Measurements from ENCODE around the gene FOXD4L5. TPM values are rescaled to one million over a fixed set of nuclear protein-coding genes. Genes with fewer than 3 reads are reported as not detected.
"Not testable (repeated sequence)": the region's sequence is repeated elsewhere in the genome, so short reads cannot be mapped to it uniquely, and the experiment has no call there.

The FOXD4L5 gene
- total RNA-seq = under 1 TPM in 2 of 4 donors, not detected in 2; 0.21 to 0.90 TPM

DNA sequence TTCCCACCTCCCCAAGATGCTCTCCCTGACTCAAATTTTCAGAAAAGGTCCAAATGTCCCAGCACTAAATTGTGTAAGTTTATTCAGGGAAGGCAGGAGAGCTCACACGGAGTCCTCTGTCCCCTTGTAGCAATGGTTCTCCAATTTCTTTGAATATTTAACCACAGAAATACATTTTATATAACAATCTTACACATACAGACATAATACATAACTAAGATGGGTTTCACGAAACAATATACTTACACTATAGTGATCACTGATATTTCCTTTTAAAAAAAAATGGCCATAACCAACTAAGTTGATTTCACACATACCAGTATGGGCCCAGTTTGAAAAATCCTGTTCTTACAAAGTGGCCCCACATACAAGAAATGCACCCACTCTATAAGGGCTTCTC is at the start of gene FOXD4L5:
TSS of gene FOXD4L5 (minus strand) at position 101 of the 400 bp plus-strand sequence. CDS start 832 bp downstream, outside the sequence.
- not testable (repeated sequence) for H3K27ac ChIP-seq; H3K9me3 ChIP-seq; H3K4me3 ChIP-seq; H3K4me1 ChIP-seq; H3K36me3 ChIP-seq; DNase-seq (ENCODE audit: low spot score in 2 of 2); H3K27me3 ChIP-seq
- WGBS, 2 donors = 75 to 80% methylated on average over 1 of the region's 2 CpGs

DNA sequence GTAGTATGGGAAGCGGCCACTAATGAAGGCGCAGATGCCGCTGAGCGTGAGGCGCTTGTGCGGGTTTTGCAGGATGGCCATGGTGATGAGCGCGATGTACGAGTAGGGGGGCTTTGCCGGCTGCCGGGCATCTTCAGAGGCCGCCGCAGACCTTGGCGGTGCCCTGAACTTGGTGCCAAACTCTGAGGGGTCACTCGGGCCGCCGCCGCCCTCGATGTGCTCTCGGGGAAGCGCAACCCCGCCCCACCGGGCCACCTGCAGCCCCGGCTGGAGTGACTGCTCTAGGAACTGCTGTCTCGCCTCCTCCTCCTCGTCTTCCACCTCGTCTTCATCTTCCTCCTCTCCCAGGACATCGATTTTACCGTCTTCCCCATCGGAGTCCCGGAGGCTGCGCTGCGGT is 1.1 kb downstream of the FOXD4L5 start:
- not testable (repeated sequence) for H3K36me3 ChIP-seq; H3K4me1 ChIP-seq; H3K27ac ChIP-seq; H3K9me3 ChIP-seq; DNase-seq (ENCODE audit: low spot score in 2 of 2); H3K27me3 ChIP-seq; H3K4me3 ChIP-seq
- WGBS, 2 donors = no CpG with 5 or more reads among the region's 33 CpGs

DNA sequence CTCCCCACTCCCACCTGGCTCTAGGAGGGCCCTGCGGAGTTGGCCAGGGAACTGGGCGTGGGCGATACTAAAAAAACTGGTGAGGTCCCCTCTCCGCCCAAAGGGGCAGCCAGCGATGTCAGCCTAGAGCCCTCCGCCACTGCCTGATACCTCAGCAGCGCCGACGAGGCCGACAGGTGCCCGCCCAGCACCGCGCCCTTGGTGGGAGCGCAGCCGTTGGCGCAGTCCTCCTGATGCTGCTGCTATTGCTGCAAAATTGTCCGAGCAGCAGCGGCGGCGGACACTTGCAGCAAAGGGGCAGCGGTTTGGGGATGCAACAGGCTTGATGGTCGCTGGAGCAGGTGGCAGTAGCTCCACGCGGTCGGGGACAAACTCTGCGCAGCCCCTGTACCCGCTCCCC is 2.0 kb downstream of the FOXD4L5 start:
- DNase-seq (ENCODE audit: low spot score in 2 of 2); H3K27me3 ChIP-seq; H3K4me1 ChIP-seq; H3K4me3 ChIP-seq; H3K9me3 ChIP-seq; H3K27ac ChIP-seq; H3K36me3 ChIP-seq: not testable (repeated sequence)
- WGBS, 2 donors = no CpG with 5 or more reads among the region's 27 CpGs

Small RNAs within 50 kb of the gene (small RNA-seq; reads per million reads assigned to genes)
- not detected for gene IGKV1OR9-1

Data from tibial nerve (tissue), 4 donors.